ENCODE measurements around the gene DHX32.

DHX32 gene

DNA sequence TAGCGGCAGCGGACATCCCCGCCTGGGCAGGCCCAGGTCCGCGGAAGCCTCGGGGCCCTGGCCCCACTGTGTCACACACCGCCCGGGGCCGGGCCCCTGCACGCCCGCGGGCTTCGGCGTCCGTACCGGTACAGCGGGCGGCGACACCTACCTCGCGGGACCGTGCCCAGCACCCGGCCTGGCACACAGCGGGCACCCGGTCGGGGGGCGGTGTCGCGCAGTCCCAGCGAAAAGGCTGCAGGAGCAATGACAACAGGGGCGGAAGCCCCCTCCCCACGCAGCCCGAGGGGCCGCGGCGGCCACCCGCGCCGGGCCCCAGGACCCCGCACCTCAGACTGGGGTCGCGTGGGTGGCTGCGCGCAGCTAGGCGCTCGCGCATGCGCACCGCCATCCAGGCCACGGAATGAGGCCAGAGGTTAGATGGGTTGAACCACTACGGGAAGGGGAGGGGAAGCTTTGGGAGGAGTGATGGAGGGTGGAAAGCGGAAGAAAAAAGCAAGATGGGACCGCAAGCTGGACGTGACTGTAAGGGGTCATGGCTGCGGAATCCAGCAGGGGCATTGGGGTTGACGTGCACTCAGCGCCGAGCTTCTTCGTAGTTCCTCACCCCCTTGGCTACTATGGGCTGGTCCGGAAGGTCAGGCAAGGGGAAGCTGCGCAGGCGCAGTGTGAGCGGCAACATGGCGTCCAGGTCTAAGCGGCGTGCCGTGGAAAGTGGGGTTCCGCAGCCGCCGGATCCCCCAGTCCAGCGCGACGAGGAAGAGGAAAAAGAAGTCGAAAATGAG, 58.0 kb downstream of the DHX32 start, which contains the start of the genes BCCIP and UROS:
Gene BCCIP (plus strand): TSS at position 669 of the 785 bp plus-strand sequence. CDS start 12 bp downstream, at position 681.
Gene UROS (minus strand): TSS at position 381 of the 785 bp plus-strand sequence. CDS start 6,759 bp downstream, outside the sequence.
- Histone ChIP-seq H3K4me1 (ENCODE audit: control insufficient read depth in 1 of 2, insufficient read depth in 2 of 2, low read length in 2 of 2) (peaks cover 0 to 4% of the 10 kb centered on the region in 2 experiments), H3K4me2 (ENCODE audit: low read length) (peak within 1 kb of the TSS; percentile 92), H2BK5ac (ENCODE audit: low read depth, low read length, poor library complexity) (peak within 1 kb of the TSS; percentile 97), H3K9me3 (ENCODE audit: insufficient read depth, low read depth, low read length) (no peaks in the 10 kb centered on the region), H2BK120ac (ENCODE audit: insufficient read depth, low read length, poor library complexity) (peak within 1 kb of the TSS; percentile 97), H4K91ac (ENCODE audit: low read depth, low read length) (peak within 1 kb of the TSS; percentile 95), H4K8ac (ENCODE audit: low read depth, low read length) (peak within 1 kb of the TSS; percentile 80), H3K4me3 (ENCODE audit: low read depth, low read length) (peak within 1 kb of the TSS; percentile 96), H3K79me2 (ENCODE audit: control insufficient read depth, insufficient read depth, low read length, poor library complexity) (peaks cover 12% of the 10 kb centered on the region), H3K18ac (ENCODE audit: low read length) (peak within 1 kb of the TSS; percentile 83), H2BK12ac (ENCODE audit: low read length) (peak within 1 kb of the TSS; percentile 91), H3K9ac (ENCODE audit: low read length) (peak within 1 kb of the TSS; percentile 97), H2AFZ (ENCODE audit: insufficient read depth, low read length, poor library complexity) (peak within 1 kb of the TSS; percentile 89), H3K14ac (ENCODE audit: low read length) (peak within 1 kb of the TSS; percentile 89), H4K12ac (ENCODE audit: low read depth, low read length) (peak within 1 kb of the TSS; percentile 82), H3K36me3 (ENCODE audit: control insufficient read depth in 1 of 2, insufficient read depth in 2 of 2, low read length in 2 of 2) (peaks cover 4 to 8% of the 10 kb centered on the region in 2 experiments), H3K4ac (ENCODE audit: low read depth, low read length) (peak within 1 kb of the TSS; percentile 99), H3K27ac (ENCODE audit: low read depth, low read length) (peak within 1 kb of the TSS; percentile 74), H3K23ac (ENCODE audit: low read length) (no peak within 1 kb of the TSS), H2AK5ac (ENCODE audit: low read length) (peak within 1 kb of the TSS; percentile 59), H3K79me1 (ENCODE audit: low read length) (peaks cover 11% of the 10 kb centered on the region), H3K27me3 (ENCODE audit: insufficient read depth, low read length) (no peaks in the 10 kb centered on the region)
- DNase-seq: peak; percentile 81 to 96
- WGBS (ENCODE audit: extremely low coverage, insufficient coverage, insufficient read length): no CpG with 5 or more reads among the region's 74 CpGs

DNA sequence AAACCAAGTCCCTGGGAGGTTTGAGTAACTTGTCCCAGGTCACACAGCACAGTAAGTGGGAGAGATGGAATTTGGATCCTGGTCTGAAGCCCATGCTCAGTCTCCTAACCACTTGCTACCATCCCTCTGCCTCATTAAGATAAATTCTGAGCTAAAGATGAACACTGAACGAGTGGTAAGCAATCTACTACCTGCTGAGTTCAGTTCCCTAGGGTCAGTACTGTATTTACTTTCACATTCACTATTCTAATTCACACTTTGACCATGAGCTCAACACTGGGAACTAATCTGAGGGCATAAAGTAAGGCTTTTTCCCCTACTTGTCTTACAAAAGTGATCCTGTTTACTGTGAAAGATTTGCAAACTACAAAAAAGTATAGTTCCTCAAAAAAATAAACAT, 60.4 kb downstream of the DHX32 start:
- Histone ChIP-seq H3K9ac (ENCODE audit: low read length) (no peak overlapping the region), H2AFZ (ENCODE audit: insufficient read depth, low read length, poor library complexity) (no peak overlapping the region)

DNA sequence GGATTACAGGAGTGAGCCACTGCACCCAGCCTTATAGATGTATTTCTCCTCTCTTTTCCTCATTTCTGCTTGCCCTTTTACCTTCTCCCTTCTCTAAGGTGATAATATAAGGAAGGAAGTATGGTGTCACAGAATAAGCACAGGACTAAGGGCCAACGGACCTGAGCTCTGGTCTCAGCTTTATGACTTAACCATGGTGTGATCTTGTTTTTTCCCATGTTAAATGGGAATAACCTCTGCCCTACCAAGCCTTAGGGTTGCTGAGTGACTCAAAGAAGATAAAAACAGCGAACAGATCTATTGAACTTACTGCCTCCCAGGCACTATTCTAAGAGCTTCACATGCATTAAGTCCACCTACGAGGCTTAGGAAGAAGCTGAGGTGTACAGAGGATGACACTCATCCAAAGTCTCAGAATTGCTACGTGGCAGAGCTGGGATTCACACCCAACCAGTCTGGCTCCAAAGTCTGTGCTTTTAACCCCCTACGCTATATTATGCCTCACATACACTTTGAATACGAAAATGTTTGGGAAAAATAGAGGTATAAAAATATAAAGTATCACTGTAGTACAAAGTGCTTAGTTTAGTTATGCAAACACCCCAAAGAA, 63.6 kb downstream of the DHX32 start:
- Histone ChIP-seq H2BK5ac (ENCODE audit: low read depth, low read length, poor library complexity) (no peak overlapping the region), H4K8ac (ENCODE audit: low read depth, low read length) (no peak overlapping the region), H3K79me2 (ENCODE audit: control insufficient read depth, insufficient read depth, low read length, poor library complexity) (no peaks in the 10 kb centered on the region), H3K18ac (ENCODE audit: low read length) (no peak overlapping the region), H3K14ac (ENCODE audit: low read length) (no peak overlapping the region), H3K9ac (ENCODE audit: low read length) (no peak overlapping the region), H3K4me3 (ENCODE audit: low read depth, low read length) (no peak overlapping the region), H3K79me1 (ENCODE audit: low read length) (no peaks in the 10 kb centered on the region), H2BK120ac (ENCODE audit: insufficient read depth, low read length, poor library complexity) (no peak overlapping the region), H3K36me3 (ENCODE audit: control insufficient read depth in 1 of 2, insufficient read depth in 2 of 2, low read length in 2 of 2) (peaks cover 3 to 12% of the 10 kb centered on the region in 2 experiments), H4K12ac (ENCODE audit: low read depth, low read length) (no peak overlapping the region), H3K27ac (ENCODE audit: low read depth, low read length) (no peak overlapping the region), H3K23ac (ENCODE audit: low read length) (no peak overlapping the region), H2AK5ac (ENCODE audit: low read length) (no peak overlapping the region), H3K9me3 (ENCODE audit: insufficient read depth, low read depth, low read length) (no peaks in the 10 kb centered on the region), H3K4me1 (ENCODE audit: control insufficient read depth in 1 of 2, insufficient read depth in 2 of 2, low read length in 2 of 2) (no peaks in the 10 kb centered on the region), H3K27me3 (ENCODE audit: insufficient read depth, low read length) (no peaks in the 10 kb centered on the region), H3K4ac (ENCODE audit: low read depth, low read length) (no peak overlapping the region), H4K91ac (ENCODE audit: low read depth, low read length) (no peak overlapping the region), H2AFZ (ENCODE audit: insufficient read depth, low read length, poor library complexity) (no peak overlapping the region), H3K4me2 (ENCODE audit: low read length) (no peak overlapping the region), H2BK12ac (ENCODE audit: low read length) (no peak overlapping the region)
- DNase-seq: no peak
- no CpG with 5 or more reads among the region's 6 CpGs for WGBS (ENCODE audit: extremely low coverage, insufficient coverage, insufficient read length)

More for the DNA sequence above, 60.4 kb downstream of the DHX32 start:
- Histone ChIP-seq H3K18ac (ENCODE audit: low read length) (no peak overlapping the region), H4K12ac (ENCODE audit: low read depth, low read length) (no peak overlapping the region), H3K4me2 (ENCODE audit: low read length) (no peak overlapping the region), H3K23ac (ENCODE audit: low read length) (no peak overlapping the region), H2BK5ac (ENCODE audit: low read depth, low read length, poor library complexity) (no peak overlapping the region), H3K27me3 (ENCODE audit: insufficient read depth, low read length) (no peaks in the 10 kb centered on the region), H3K79me2 (ENCODE audit: control insufficient read depth, insufficient read depth, low read length, poor library complexity) (peaks cover 12% of the 10 kb centered on the region), H4K91ac (ENCODE audit: low read depth, low read length) (no peak overlapping the region), H4K8ac (ENCODE audit: low read depth, low read length) (no peak overlapping the region), H3K4me3 (ENCODE audit: low read depth, low read length) (no peak overlapping the region), H3K27ac (ENCODE audit: low read depth, low read length) (no peak overlapping the region), H3K9me3 (ENCODE audit: insufficient read depth, low read depth, low read length) (no peaks in the 10 kb centered on the region), H3K14ac (ENCODE audit: low read length) (no peak overlapping the region), H2BK120ac (ENCODE audit: insufficient read depth, low read length, poor library complexity) (no peak overlapping the region), H2AK5ac (ENCODE audit: low read length) (no peak overlapping the region), H2BK12ac (ENCODE audit: low read length) (no peak overlapping the region), H3K4me1 (ENCODE audit: control insufficient read depth in 1 of 2, insufficient read depth in 2 of 2, low read length in 2 of 2) (peaks cover 0 to 4% of the 10 kb centered on the region in 2 experiments), H3K79me1 (ENCODE audit: low read length) (peaks cover 11% of the 10 kb centered on the region), H3K36me3 (ENCODE audit: control insufficient read depth in 1 of 2, insufficient read depth in 2 of 2, low read length in 2 of 2) (no peaks in the 10 kb centered on the region), H3K4ac (ENCODE audit: low read depth, low read length) (no peak overlapping the region)
- no CpG with 5 or more reads among the region's 1 CpG for WGBS (ENCODE audit: extremely low coverage, insufficient coverage, insufficient read length)
- DNase-seq: no peak

DNA sequence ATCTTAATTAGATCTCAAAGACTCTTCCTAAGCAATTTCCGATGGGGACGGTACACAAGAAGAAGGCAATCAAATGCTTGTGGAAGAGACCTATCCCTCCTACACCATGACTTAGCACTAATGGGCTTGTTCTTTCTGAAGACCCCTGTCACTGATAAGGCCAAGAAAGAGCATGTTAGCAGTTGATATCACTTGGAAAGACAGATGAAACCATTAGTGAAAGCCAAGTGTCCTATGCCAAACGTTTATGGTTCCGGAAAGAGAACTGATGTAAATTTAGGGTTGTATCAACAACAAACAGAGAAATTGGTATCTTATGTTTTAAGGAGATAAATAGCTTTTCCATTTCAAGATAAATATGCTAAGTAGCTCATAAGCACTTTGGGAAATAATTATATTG, 64.5 kb downstream of the DHX32 start:
- Histone ChIP-seq H3K4ac (ENCODE audit: low read depth, low read length) (no peak overlapping the region), H2BK5ac (ENCODE audit: low read depth, low read length, poor library complexity) (no peak overlapping the region), H3K9me3 (ENCODE audit: insufficient read depth, low read depth, low read length) (no peaks in the 10 kb centered on the region), H3K27ac (ENCODE audit: low read depth, low read length) (no peak overlapping the region), H2BK12ac (ENCODE audit: low read length) (no peak overlapping the region), H3K4me3 (ENCODE audit: low read depth, low read length) (no peak overlapping the region), H4K12ac (ENCODE audit: low read depth, low read length) (no peak overlapping the region), H3K9ac (ENCODE audit: low read length) (no peak overlapping the region), H3K4me2 (ENCODE audit: low read length) (no peak overlapping the region), H3K79me1 (ENCODE audit: low read length) (no peaks in the 10 kb centered on the region), H3K79me2 (ENCODE audit: control insufficient read depth, insufficient read depth, low read length, poor library complexity) (no peaks in the 10 kb centered on the region), H2AK5ac (ENCODE audit: low read length) (no peak overlapping the region), H4K8ac (ENCODE audit: low read depth, low read length) (no peak overlapping the region), H2AFZ (ENCODE audit: insufficient read depth, low read length, poor library complexity) (no peak overlapping the region), H3K27me3 (ENCODE audit: insufficient read depth, low read length) (no peaks in the 10 kb centered on the region), H3K36me3 (ENCODE audit: control insufficient read depth in 1 of 2, insufficient read depth in 2 of 2, low read length in 2 of 2) (peaks cover 3 to 12% of the 10 kb centered on the region in 2 experiments), H4K91ac (ENCODE audit: low read depth, low read length) (no peak overlapping the region), H3K23ac (ENCODE audit: low read length) (no peak overlapping the region), H3K4me1 (ENCODE audit: control insufficient read depth in 1 of 2, insufficient read depth in 2 of 2, low read length in 2 of 2) (no peaks in the 10 kb centered on the region), H3K18ac (ENCODE audit: low read length) (no peak overlapping the region), H2BK120ac (ENCODE audit: insufficient read depth, low read length, poor library complexity) (no peak overlapping the region), H3K14ac (ENCODE audit: low read length) (no peak overlapping the region)
- no CpG with 5 or more reads among the region's 4 CpGs for WGBS (ENCODE audit: extremely low coverage, insufficient coverage, insufficient read length)
- no peak for DNase-seq
